GM21528 (cell line): Measurements from ENCODE around the gene ZIC1.

Source experiments
- ATAC-seq: cut with Tn5 transposase; IDR thresholded peaks from one replicate; pipeline ENCODE4 v1.9.1; 2021; ENCODE audit warnings: mild to moderate bottlenecking, moderate library complexity; ENCODE audit not compliant: unreplicated experiment, low FRiP score

The ZIC1 gene

GRCh38 chr3:147393943-147394883 lies 15.0 kb upstream of the ZIC1 start:
- no peak for ATAC-seq

- no peak for ATAC-seq
Observed at GRCh38 chr3:147394884-147395225, 14.3 kb upstream of the ZIC1 start.

GRCh38 chr3:147395899-147396711 lies 13.1 kb upstream of the ZIC1 start:
- no peak for ATAC-seq

- ATAC-seq = no peak
Observed at GRCh38 chr3:147396712-147397046, 12.5 kb upstream of the ZIC1 start.

GRCh38 chr3:147397155-147397874 lies 11.8 kb upstream of the ZIC1 start:
- no peak for ATAC-seq

- no peak for ATAC-seq
Observed at GRCh38 chr3:147397875-147398812, 11.0 kb upstream of the ZIC1 start.

- ATAC-seq = no peak
Observed at GRCh38 chr3:147398813-147399534, 10.2 kb upstream of the ZIC1 start.

GRCh38 chr3:147400111-147400510 lies 9.1 kb upstream of the ZIC1 start:
- no peak for ATAC-seq

- no peak for ATAC-seq
Observed at GRCh38 chr3:147400999-147401398, 8.2 kb upstream of the ZIC1 start.

GRCh38 chr3:147401421-147401820 lies 7.7 kb upstream of the ZIC1 start:
- ATAC-seq = no peak

- ATAC-seq = no peak
Observed at GRCh38 chr3:147402159-147402558, 7.0 kb upstream of the ZIC1 start.

- no peak for ATAC-seq
Observed at GRCh38 chr3:147403511-147403910, 5.7 kb upstream of the ZIC1 start.

GRCh38 chr3:147404000-147404799 lies 5.0 kb upstream of the ZIC1 start:
- ATAC-seq = no peak

GRCh38 chr3:147404800-147405230 lies 4.3 kb upstream of the ZIC1 start:
- no peak for ATAC-seq

GRCh38 chr3:147405231-147406027 lies 3.7 kb upstream of the ZIC1 start:
- no peak for ATAC-seq

GRCh38 chr3:147406028-147406931 lies 2.9 kb upstream of the ZIC1 start, which contains the start of gene ZIC4:
TSS of gene ZIC4 (minus strand) at chr3:147406543. CDS start at chr3:147402797, 3,746 bp downstream.
- ATAC-seq = no peak

- ATAC-seq = no peak
Observed at GRCh38 chr3:147407114-147407497, 2.1 kb upstream of the ZIC1 start.
